HEK293 (cell line): ENCODE results near the gene STIP1.

Experiments used
- CTCF ChIA-PET: fragments of 350-600 bp; formaldehyde crosslinking; extraction: SDS; loops from one replicate; lab custom pipeline; 2021; ENCODE audit warnings: antibody characterized with exemption; lab: Yijun Ruan, JAX
- POLR2A ChIA-PET: fragments of 300-600 bp; formaldehyde crosslinking; extraction: SDS; loops from one replicate; lab custom pipeline; 2020; ENCODE audit warnings: antibody characterized with exemption, inconsistent platforms; lab: Yijun Ruan, JAX
- H3K27ac ChIP-seq: fragments of 200-500 bp; sonication (Bioruptor generic); 2 replicates; pipeline ENCODE4 v1.5.1; 2014; ENCODE audit warnings: low read depth, low read length, control low read depth, inconsistent platforms; ENCODE audit errors: extremely low read depth
- H3K36me3 ChIP-seq, 2 experiments: fragments of 200-500 bp in 1 of 2; sonication (Bioruptor generic) in 1 of 2; 1 replicate in 1 of 2; 2 replicates in 1 of 2; pipeline ENCODE4 v1.5.1; 2014 to 2017; ENCODE audit warnings: inconsistent platforms in 2 of 2, low read length in 2 of 2; ENCODE audit not compliant: control insufficient read depth in 2 of 2, insufficient read depth in 1 of 2
- H3K4me1 ChIP-seq: fragments of 200-500 bp; sonication (Bioruptor generic); 2 replicates; pipeline ENCODE4 v1.5.1; 2014; ENCODE audit warnings: mild to moderate bottlenecking, low read length, inconsistent platforms; ENCODE audit not compliant: control insufficient read depth, insufficient read depth
- H3K4me3 ChIP-seq: 2 replicates; pipeline ENCODE4 v1.5.1; 2011; ENCODE audit warnings: low read depth, mild to moderate bottlenecking, control low read depth, low read length, moderate library complexity
- H3K9me3 ChIP-seq: fragments of 200-500 bp; sonication (Bioruptor generic); 2 replicates; pipeline ENCODE4 v1.5.1; 2014; ENCODE audit warnings: low read depth, low read length, inconsistent platforms; ENCODE audit not compliant: control insufficient read depth, insufficient read depth
- GLI2 ChIP-seq: fragments of 450-650 bp; formaldehyde crosslinking; IDR thresholded peaks from 2 replicates; pipeline ENCODE4; 2017; ENCODE audit warnings: missing biosample characterization, missing genetic modification characterization, low read depth, borderline replicate concordance
- GLIS1 ChIP-seq: fragments of 450-650 bp; formaldehyde crosslinking; IDR thresholded peaks from 2 replicates; pipeline ENCODE4 v1.5.1; 2016; ENCODE audit warnings: missing biosample characterization, missing genetic modification characterization
- IKZF3 ChIP-seq: fragments of 450-650 bp; IDR thresholded peaks from 2 replicates; pipeline ENCODE4 v1.5.0; 2018; ENCODE audit warnings: missing biosample characterization, mild to moderate bottlenecking, missing genetic modification characterization, moderate library complexity
- KLF1 ChIP-seq: fragments of 450-650 bp; formaldehyde crosslinking; IDR thresholded peaks from 2 replicates; pipeline ENCODE4 v1.5.1; 2016; ENCODE audit warnings: missing biosample characterization, missing genetic modification characterization
- SP2 ChIP-seq: fragments of 450-650 bp; formaldehyde crosslinking; IDR thresholded peaks from 2 replicates; pipeline ENCODE4 v1.5.1; 2016; ENCODE audit warnings: missing biosample characterization, missing genetic modification characterization
- SP7 ChIP-seq: fragments of 450-650 bp; formaldehyde crosslinking; IDR thresholded peaks from 2 replicates; pipeline ENCODE4 v1.5.1; 2016; ENCODE audit warnings: missing biosample characterization, missing genetic modification characterization
- YY2 ChIP-seq: fragments of 450-650 bp; formaldehyde crosslinking; IDR thresholded peaks from 2 replicates; pipeline ENCODE4 v1.5.1; 2016; ENCODE audit warnings: missing biosample characterization, missing genetic modification characterization
- ZIC2 ChIP-seq: fragments of 450-650 bp; formaldehyde crosslinking; IDR thresholded peaks from 2 replicates; pipeline ENCODE4 v1.5.1; 2016; ENCODE audit warnings: missing biosample characterization, missing genetic modification characterization
- ZNF2 ChIP-seq: fragments of 450-650 bp; formaldehyde crosslinking; IDR thresholded peaks from 2 replicates; pipeline ENCODE4 v1.5.1; 2016; ENCODE audit warnings: missing biosample characterization, missing genetic modification characterization
- ZNF302 ChIP-seq: fragments of 450-650 bp; formaldehyde crosslinking; IDR thresholded peaks from 2 replicates; pipeline ENCODE4 v1.5.1; 2016; ENCODE audit warnings: missing biosample characterization, missing genetic modification characterization, low read depth
- ZNF335 ChIP-seq: fragments of 450-650 bp; formaldehyde crosslinking; conservative IDR thresholded peaks from 2 replicates; pipeline ENCODE4 v1.5.1; 2016; ENCODE audit warnings: missing biosample characterization, missing genetic modification characterization
- ZNF623 ChIP-seq: fragments of 450-650 bp; formaldehyde crosslinking; IDR thresholded peaks from 2 replicates; pipeline ENCODE4 v1.5.1; 2016; ENCODE audit warnings: missing biosample characterization, missing genetic modification characterization
- ZNF629 ChIP-seq: fragments of 450-650 bp; formaldehyde crosslinking; IDR thresholded peaks from 2 replicates; pipeline ENCODE4 v1.5.1; 2017; ENCODE audit warnings: missing biosample characterization, missing genetic modification characterization
- ZNF837 ChIP-seq: fragments of 450-650 bp; formaldehyde crosslinking; IDR thresholded peaks from 2 replicates; pipeline ENCODE4 v1.5.1; 2016; ENCODE audit warnings: missing biosample characterization, missing genetic modification characterization
- TF ChIP-seq, protein P1 (sequence below): fragments of 450-650 bp; formaldehyde crosslinking; IDR thresholded peaks from 2 replicates; pipeline ENCODE4 v1.5.1; 2016; ENCODE audit warnings: missing biosample characterization, missing genetic modification characterization
- TF ChIP-seq, protein P2 (sequence below): fragments of 450-650 bp; formaldehyde crosslinking; IDR thresholded peaks from 2 replicates; pipeline ENCODE4 v1.5.1; 2017; ENCODE audit warnings: missing biosample characterization, missing genetic modification characterization
- TF ChIP-seq, protein P3 (sequence below): fragments of 450-650 bp; formaldehyde crosslinking; optimal IDR thresholded peaks from 2 replicates; pipeline ENCODE3; 2016; ENCODE audit warnings: missing biosample characterization, mild to moderate bottlenecking, missing genetic modification characterization
- TF ChIP-seq, protein P4 (sequence below): fragments of 450-650 bp; formaldehyde crosslinking; IDR thresholded peaks from 2 replicates; pipeline ENCODE4 v1.5.1; 2016; ENCODE audit warnings: missing biosample characterization, missing genetic modification characterization

The STIP1 gene

GRCh38 chr11:64181506-64182411, 4.2 kb upstream of the STIP1 start (continued):
- TF ChIP-seq SP2 (tag by site-specific recombination) (peak; percentile 47), ZNF335 (tag by site-specific recombination) (peak; percentile 86), IKZF3 (tag by site-specific recombination) (peak; percentile 16; the same call in 1 of the 2 replicates), SP7 (tag by site-specific recombination) (0 out of 2 replicates have a peak, but pooled peaks have one; percentile 37), KLF1 (no peak), GLI2 (tag by site-specific recombination) (no peak), ZIC2 (tag by site-specific recombination) (0 out of 2 replicates have a peak, but pooled peaks have one; percentile 27), ZNF629 (tag by site-specific recombination) (peak; percentile 36; the same call in 1 of the 2 replicates), GLIS1 (0 out of 2 replicates have a peak, but pooled peaks have one; percentile 16), ZNF2 (tag by site-specific recombination) (peak; percentile 56; the same call in 1 of the 2 replicates), ZNF837 (no peak)
- TF ChIP-seq, protein P1, sequence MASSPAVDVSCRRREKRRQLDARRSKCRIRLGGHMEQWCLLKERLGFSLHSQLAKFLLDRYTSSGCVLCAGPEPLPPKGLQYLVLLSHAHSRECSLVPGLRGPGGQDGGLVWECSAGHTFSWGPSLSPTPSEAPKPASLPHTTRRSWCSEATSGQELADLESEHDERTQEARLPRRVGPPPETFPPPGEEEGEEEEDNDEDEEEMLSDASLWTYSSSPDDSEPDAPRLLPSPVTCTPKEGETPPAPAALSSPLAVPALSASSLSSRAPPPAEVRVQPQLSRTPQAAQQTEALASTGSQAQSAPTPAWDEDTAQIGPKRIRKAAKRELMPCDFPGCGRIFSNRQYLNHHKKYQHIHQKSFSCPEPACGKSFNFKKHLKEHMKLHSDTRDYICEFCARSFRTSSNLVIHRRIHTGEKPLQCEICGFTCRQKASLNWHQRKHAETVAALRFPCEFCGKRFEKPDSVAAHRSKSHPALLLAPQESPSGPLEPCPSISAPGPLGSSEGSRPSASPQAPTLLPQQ (tag by site-specific recombination): 0 out of 2 replicates have a peak, but pooled peaks have one; percentile 29
- TF ChIP-seq, protein P2, sequence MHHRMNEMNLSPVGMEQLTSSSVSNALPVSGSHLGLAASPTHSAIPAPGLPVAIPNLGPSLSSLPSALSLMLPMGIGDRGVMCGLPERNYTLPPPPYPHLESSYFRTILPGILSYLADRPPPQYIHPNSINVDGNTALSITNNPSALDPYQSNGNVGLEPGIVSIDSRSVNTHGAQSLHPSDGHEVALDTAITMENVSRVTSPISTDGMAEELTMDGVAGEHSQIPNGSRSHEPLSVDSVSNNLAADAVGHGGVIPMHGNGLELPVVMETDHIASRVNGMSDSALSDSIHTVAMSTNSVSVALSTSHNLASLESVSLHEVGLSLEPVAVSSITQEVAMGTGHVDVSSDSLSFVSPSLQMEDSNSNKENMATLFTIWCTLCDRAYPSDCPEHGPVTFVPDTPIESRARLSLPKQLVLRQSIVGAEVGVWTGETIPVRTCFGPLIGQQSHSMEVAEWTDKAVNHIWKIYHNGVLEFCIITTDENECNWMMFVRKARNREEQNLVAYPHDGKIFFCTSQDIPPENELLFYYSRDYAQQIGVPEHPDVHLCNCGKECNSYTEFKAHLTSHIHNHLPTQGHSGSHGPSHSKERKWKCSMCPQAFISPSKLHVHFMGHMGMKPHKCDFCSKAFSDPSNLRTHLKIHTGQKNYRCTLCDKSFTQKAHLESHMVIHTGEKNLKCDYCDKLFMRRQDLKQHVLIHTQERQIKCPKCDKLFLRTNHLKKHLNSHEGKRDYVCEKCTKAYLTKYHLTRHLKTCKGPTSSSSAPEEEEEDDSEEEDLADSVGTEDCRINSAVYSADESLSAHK (tag by site-specific recombination): no peak

DNA sequence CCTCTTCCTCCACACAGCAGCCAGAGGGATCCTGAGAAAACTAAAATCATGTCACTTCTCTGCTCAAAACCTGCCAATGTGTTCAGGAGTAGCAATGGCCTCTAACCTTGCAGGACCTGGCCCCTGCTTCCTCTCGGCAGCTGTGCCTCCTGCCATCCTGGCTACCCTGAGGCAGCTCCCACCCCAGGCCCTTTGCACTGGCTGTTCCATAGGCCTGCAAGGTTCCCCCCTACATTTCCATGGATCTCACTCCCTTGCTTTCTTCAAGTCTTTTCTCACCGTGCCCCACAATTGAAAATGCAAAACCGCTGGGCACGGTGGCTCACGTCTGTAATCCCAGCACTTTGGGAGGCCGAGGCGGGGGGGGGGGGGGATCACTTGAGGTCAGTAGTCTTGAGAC, 2.1 kb upstream of the STIP1 start:
- Histone ChIP-seq H3K27ac (no peak overlapping the region), H3K4me1 (peaks cover 3% of the 10 kb centered on the region; the same call in 1 of the 2 replicates)

More for the DNA sequence above, 2.1 kb upstream of the STIP1 start:
- peaks cover 4 to 17% of the 10 kb centered on the region in 2 experiments; a peak in 2 of 3 replicates for H3K36me3 ChIP-seq
- H3K4me3 ChIP-seq: no peak overlapping the region
- ChIA-PET POLR2A (interaction anchor here (0.6 to 3.0 kb wide), 10 partner anchors 17 to 476 kb away, joined by 3 to 32 read pairs (median 10); partner anchors contain the start of genes ESRRA, FERMT3, NUDT22 and TRPT1), CTCF (no interaction called here)
- no peaks in the 10 kb centered on the region for H3K9me3 ChIP-seq
- TF ChIP-seq, protein P3, sequence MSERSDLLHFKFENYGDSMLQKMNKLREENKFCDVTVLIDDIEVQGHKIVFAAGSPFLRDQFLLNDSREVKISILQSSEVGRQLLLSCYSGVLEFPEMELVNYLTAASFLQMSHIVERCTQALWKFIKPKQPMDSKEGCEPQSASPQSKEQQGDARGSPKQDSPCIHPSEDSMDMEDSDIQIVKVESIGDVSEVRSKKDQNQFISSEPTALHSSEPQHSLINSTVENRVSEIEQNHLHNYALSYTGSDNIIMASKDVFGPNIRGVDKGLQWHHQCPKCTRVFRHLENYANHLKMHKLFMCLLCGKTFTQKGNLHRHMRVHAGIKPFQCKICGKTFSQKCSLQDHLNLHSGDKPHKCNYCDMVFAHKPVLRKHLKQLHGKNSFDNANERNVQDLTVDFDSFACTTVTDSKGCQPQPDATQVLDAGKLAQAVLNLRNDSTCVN (tag by site-specific recombination): no peak
- TF ChIP-seq ZNF623 (tag by site-specific recombination): peak; percentile 92
- TF ChIP-seq YY2 (tag by site-specific recombination): no peak
- TF ChIP-seq, protein P4, sequence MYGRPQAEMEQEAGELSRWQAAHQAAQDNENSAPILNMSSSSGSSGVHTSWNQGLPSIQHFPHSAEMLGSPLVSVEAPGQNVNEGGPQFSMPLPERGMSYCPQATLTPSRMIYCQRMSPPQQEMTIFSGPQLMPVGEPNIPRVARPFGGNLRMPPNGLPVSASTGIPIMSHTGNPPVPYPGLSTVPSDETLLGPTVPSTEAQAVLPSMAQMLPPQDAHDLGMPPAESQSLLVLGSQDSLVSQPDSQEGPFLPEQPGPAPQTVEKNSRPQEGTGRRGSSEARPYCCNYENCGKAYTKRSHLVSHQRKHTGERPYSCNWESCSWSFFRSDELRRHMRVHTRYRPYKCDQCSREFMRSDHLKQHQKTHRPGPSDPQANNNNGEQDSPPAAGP (tag by site-specific recombination): no peak
- no peak for TF ChIP-seq ZNF302
